DMS153 treated with DMSO at 0.1 percent for 48 hours (cell line): ENCODE data around the gene KLK14.
A peak's percentile ranks its signal among the peaks of the same experiment; 100 is the strongest.

ENCODE experiments used
- DNase-seq: peaks from one replicate; lab custom pipeline; 2025; ENCODE audit not compliant: unreplicated experiment; lab: John Stamatoyannopoulos, UW

Gene KLK14

GRCh38 chr19:51108066-51108804, 25.5 kb upstream of the KLK14 start, which contains the start of gene CTU1:
Gene CTU1, minus strand, starts transcription at chr19:51108409. Its CDS starts 3,840 bp downstream, at chr19:51104569.
- DNase-seq = peak; percentile 97

GRCh38 chr19:51107406-51108065, 24.8 kb upstream of the KLK14 start:
- no peak for DNase-seq

DNA sequence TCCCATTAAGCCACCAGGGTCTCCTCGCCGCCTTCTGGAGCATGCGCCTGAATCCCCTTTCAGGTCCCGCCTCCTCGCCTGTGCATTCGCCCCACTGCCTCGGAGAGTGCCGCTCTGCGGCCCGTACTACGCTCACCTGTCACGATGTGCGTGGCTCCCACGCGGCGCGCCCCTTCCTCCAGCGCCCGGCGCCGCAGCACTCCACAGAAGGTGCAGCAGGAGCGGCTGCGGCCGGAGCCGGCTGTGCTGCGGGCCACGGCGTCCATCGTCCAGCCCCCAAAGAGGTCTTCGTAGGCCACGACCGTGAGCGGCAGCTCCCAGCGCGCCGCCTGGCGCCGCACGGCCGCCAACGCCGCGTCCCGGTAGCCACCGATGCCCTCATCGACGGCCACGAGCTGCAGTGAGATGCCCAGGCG, 21.2 kb upstream of the KLK14 start:
- DNase-seq = no peak

DNA sequence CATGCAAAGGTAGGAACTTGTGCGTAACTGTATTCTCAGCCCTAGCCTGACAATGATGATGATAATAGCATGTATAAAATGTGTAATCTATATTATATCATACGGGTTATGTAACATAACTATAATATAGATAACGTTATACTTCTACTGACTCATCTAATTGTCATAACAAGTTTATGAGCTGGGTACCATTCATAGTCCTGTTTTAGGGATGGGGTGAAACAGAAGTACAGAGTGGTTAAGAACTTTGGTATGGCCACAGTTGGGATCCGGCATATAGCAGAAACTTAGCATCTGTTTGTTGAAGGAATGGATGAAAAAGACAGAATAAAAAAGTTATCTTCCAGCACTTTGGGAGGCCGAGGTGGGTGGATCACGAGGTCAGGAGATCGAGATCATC, 20.3 kb upstream of the KLK14 start:
- no peak for DNase-seq

- no peak for DNase-seq
Observed at GRCh38 chr19:51101171-51101865, 18.6 kb upstream of the KLK14 start.

DNA sequence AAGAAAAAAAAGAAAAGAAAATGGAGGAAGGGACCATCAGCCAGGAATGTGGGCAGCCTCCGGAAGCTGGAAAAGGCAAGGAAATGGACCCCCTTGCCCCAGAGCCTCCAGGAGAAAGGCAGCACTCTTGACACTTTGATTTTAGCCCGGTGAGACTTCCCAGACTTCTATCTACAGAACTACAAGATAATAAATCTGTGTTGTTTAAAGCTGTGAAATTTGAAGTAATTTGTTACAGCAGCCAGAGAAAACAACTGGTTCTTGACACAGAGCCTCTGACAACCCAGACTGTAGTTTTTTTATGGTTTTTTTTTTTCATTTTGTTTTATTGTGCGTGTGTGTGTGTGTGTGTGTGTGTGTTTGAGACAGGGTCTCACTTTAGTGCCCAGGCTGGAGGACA, 17.9 kb upstream of the KLK14 start:
- DNase-seq = no peak

- DNase-seq = no peak
Observed at GRCh38 chr19:51099047-51099382, 16.3 kb upstream of the KLK14 start.

- no peak for DNase-seq
Observed at GRCh38 chr19:51098365-51099046, 15.8 kb upstream of the KLK14 start.

- DNase-seq = no peak
Observed at GRCh38 chr19:51097796-51098195, 15.1 kb upstream of the KLK14 start.

DNA sequence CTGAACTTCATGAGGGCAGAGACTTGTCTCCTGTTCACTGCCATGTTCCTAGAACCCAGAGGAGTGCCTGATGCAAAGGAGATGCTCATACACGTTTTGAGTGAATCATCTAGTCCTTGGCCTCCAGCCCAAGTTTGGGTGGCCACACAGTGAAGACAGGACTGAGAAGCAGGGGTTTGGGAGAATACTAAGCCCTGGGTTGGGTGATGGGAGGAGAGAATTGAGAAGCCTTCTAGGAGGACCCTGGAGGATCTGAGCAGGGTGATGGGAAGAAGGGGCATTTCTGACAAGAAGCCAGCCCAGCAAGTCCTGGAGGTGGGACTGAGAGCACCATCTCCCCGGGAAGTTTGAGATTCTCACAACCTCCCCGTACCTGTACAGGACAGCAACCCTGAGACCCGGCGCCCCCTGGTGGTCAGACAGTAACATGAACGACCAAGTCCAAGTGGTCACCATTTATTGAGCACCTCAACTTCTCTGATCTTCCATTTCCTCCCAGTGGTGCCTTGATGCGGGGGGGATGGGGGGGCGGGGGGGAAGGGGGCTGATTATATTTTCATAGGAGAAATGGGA, 14.6 kb upstream of the KLK14 start:
- peak; percentile 51 for DNase-seq

DNA sequence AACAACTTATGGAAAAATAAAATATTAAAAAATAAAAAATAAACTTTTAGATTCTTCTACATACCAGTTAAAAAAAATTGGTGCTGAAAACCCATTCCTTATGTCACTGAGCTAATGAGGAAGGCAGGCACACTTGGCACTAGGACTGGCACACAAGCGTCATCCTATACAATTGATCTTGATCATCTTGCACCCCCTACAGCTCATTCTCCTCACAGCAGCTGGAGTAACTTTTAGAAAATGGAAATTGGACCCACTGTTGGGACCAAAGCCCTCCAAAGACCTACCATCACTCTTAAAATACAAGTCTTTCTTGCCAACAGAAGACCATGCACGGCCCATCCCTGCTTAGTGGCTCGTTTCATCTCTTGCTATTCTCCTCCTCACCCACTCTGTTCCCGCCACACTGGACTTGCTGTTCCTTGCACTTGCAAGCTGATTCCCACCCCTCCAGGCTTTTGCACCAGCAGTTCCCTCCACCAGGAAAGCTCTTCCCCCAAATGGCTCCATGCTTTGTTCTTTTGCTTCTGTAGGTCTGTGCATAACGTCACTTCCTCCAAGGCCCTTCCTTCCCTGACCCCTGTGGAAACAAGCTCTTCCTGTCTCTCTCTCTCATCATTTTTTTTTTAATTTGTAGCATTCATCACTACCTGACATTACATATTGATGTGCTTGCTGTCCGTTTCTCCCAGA, 13.9 kb upstream of the KLK14 start:
- no peak for DNase-seq

- peak; percentile 47 for DNase-seq
Observed at GRCh38 chr19:51094696-51095279, 12.1 kb upstream of the KLK14 start.

- no peak for DNase-seq
Observed at GRCh38 chr19:51093510-51094345, 11.0 kb upstream of the KLK14 start.

DNA sequence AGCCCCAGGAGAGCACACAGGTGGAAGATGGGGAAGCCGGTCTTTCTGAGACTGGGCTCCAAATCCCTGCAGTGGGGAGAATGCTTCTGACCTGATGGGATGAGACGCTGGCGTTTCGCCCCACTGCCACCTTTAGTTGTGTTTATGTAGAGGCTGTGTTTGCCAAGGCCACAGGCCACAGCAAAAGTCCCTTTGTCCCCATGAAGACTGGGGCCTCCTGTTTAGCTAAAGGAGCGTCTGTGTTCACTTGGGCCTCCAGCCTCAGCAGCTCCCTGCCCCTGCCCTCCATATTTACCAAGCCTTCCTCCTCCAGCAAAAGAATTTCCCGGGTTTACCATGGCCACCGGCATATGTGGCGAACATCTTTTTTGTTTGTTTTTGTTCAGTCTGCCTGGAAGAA, 10.4 kb upstream of the KLK14 start:
- no peak for DNase-seq

DNA sequence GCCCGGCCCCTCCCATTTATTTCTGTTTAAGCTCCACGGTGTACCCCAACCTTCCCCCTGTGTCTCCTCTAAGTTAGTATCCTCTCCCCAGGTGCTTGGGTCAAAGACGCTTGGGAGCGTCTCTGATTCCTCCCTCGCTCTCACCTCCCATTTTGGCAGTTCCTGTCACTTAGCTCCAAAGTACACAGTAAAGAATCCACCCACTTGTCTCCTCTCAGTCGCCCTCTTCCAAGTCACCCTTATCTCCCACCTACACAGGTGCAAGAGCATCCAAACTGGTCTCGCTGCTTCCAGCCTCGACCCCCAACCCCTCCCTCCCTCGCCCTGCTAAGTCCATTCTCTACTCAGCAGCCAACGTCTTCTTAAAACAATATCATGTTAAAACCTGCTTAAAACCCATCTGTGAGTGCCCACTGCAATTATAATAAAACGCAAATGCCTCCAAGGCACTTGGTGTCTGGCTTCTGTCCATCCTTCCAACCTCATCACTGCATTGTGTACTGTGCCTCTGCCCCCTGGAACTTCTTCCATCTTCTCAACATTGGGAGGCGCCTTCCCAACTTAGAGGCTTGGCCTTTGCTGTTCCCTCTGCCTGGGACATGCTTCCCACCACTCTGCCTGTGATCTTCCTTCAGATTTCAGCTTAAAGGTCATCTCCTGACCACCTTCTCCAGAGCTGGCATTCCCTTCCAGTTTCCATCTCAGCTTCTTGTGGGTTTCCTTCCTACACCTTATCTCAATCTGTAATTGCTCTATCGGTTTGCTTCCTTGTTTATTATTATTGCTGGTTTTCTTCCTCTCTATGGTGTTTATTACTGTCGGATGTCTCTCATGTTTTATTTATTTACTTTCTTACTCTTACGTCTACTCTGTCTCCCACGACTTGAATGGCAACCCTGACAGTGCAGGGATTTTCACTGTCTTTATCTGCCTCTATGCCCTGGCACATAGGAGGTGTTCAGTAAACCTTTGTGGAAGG, 9.5 kb upstream of the KLK14 start:
- DNase-seq = no peak

- DNase-seq = no peak
Observed at GRCh38 chr19:51091126-51091525, 8.4 kb upstream of the KLK14 start.

DNA sequence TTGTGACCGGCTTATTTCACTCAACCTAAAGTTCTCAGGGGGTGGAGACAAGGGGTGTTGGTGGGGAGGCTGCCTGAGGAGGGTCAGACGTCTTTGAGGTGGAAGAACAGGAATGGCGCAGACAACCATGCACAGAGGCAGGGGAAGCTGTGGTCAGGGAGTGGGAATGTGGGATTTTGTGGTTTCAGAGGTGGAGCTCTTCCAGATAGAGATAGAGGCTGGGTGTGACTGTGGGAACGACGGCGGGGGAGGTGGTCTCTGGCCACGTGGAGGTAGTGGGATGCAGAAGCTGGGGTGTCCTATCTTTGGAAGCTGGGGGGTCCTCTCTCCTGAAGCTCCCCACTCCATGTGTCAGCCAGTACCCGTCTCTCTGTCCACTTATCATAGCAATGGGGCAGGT, 7.8 kb upstream of the KLK14 start:
- DNase-seq = no peak

GRCh38 chr19:51089786-51090185, 7.1 kb upstream of the KLK14 start:
- no peak for DNase-seq
